Loucy (cell line): ENCODE results near the gene PYCR2.

Experiments
- H2AFZ ChIP-seq: fragments of 200-600 bp; sonication (generic); 2 replicates; pipeline ENCODE4 v1.6.0; 2016; ENCODE audit warnings: antibody characterized with exemption, mild to moderate bottlenecking, low read length, moderate library complexity
- H3F3A ChIP-seq: fragments of 200-600 bp; 2 replicates; pipeline ENCODE4 v1.6.0; 2016; ENCODE audit warnings: antibody characterized with exemption, low read depth, mild to moderate bottlenecking
- H3K27me3 ChIP-seq: fragments of 200-600 bp; sonication (generic); 2 replicates; pipeline ENCODE4 v1.6.1; 2014; ENCODE audit warnings: low read length, mild to moderate bottlenecking; ENCODE audit not compliant: insufficient read depth, poor library complexity, severe bottlenecking
- H3K36me3 ChIP-seq: fragments of 200-600 bp; sonication (generic); 2 replicates; pipeline ENCODE4 v1.6.1; 2016; ENCODE audit warnings: low read length; ENCODE audit not compliant: insufficient read depth
- H3K4me1 ChIP-seq: fragments of 200-600 bp; sonication (generic); 2 replicates; pipeline ENCODE4 v1.5.1; 2014; ENCODE audit warnings: low read length, mild to moderate bottlenecking; ENCODE audit not compliant: insufficient read depth, poor library complexity, severe bottlenecking
- H3K4me2 ChIP-seq: fragments of 200-600 bp; sonication (generic); 2 replicates; pipeline ENCODE4 v1.6.0; 2014; ENCODE audit warnings: antibody characterized with exemption, low read length, low read depth, mild to moderate bottlenecking; ENCODE audit not compliant: poor library complexity, severe bottlenecking
- H3K4me3 ChIP-seq: fragments of 200-600 bp; sonication (generic); 2 replicates; pipeline ENCODE4 v1.5.1; 2014; ENCODE audit warnings: low read length, mild to moderate bottlenecking, mixed read lengths; ENCODE audit not compliant: poor library complexity, severe bottlenecking
- H3K79me2 ChIP-seq: fragments of 200-600 bp; sonication (generic); 2 replicates; pipeline ENCODE4 v1.6.1; 2014; ENCODE audit warnings: low read length; ENCODE audit not compliant: insufficient read depth
- H3K9ac ChIP-seq: fragments of 200-600 bp; sonication (generic); 2 replicates; pipeline ENCODE4 v1.6.0; 2014; ENCODE audit warnings: mild to moderate bottlenecking, low read depth, low read length, moderate library complexity; ENCODE audit not compliant: poor library complexity, severe bottlenecking
- H3K9me2 ChIP-seq: fragments of 200-600 bp; sonication (generic); replicated peaks from 2 replicates; pipeline ENCODE4 v1.6.1; 2016; ENCODE audit warnings: low read depth, low read length, mixed read lengths
- H3K9me3 ChIP-seq: fragments of 200-600 bp; sonication (generic); 2 replicates; pipeline ENCODE4 v1.6.1; 2014; ENCODE audit warnings: mild to moderate bottlenecking, antibody characterized with exemption, low read length, low read depth; ENCODE audit not compliant: insufficient read depth
- H4K20me1 ChIP-seq: fragments of 200-600 bp; sonication (generic); 2 replicates; pipeline ENCODE4 v1.6.0; 2014; ENCODE audit warnings: antibody characterized with exemption, low read length, mild to moderate bottlenecking; ENCODE audit not compliant: insufficient read depth, poor library complexity, severe bottlenecking
- CTCF ChIP-seq: fragments of 200-600 bp; sonication (generic); conservative IDR thresholded peaks from 2 replicates; pipeline ENCODE4 v1.5.1; 2014; ENCODE audit warnings: mild to moderate bottlenecking, antibody characterized with exemption, low read length
- EZH2phosphoT487 ChIP-seq: fragments of 200-600 bp; IDR thresholded peaks from 2 replicates; pipeline ENCODE4 v1.6.1; 2018; ENCODE audit warnings: antibody characterized with exemption, mild to moderate bottlenecking, moderate library complexity, borderline replicate concordance

PYCR2 gene

GRCh38 chr1:225928186-225929175 is 4.4 kb upstream of the PYCR2 start:
- no peak overlapping the region for H3K4me3 ChIP-seq
- no peak for TF ChIP-seq CTCF
- TF ChIP-seq EZH2phosphoT487, result no peak
- peaks cover 3% of the 10 kb centered on the region for H4K20me1 ChIP-seq
- no peaks in the 10 kb centered on the region for H3K27me3 ChIP-seq
- H2AFZ ChIP-seq, result peak overlapping the region; percentile 85
- H3F3A ChIP-seq, result no peaks in the 10 kb centered on the region
- no peaks in the 10 kb centered on the region for H3K36me3 ChIP-seq
- peak overlapping the region; percentile 45 for H3K9ac ChIP-seq
- H3K9me2 ChIP-seq, result no peaks in the 10 kb centered on the region
- no peaks in the 10 kb centered on the region for H3K9me3 ChIP-seq
- H3K4me1 ChIP-seq, result peaks cover 26% of the 10 kb centered on the region
- no peak overlapping the region for H3K4me2 ChIP-seq
- H3K79me2 ChIP-seq, result peaks cover 7% of the 10 kb centered on the region

- Histone ChIP-seq H3K79me2 (peaks cover 25% of the 10 kb centered on the region), H3K27me3 (no peaks in the 10 kb centered on the region), H3K4me1 (peaks cover 44% of the 10 kb centered on the region), H3K9me3 (no peaks in the 10 kb centered on the region), H3K9me2 (no peaks in the 10 kb centered on the region), H3K4me2 (peak overlapping the region; percentile 25), H3K9ac (peak overlapping the region; percentile 29), H3F3A (no peaks in the 10 kb centered on the region), H2AFZ (peak overlapping the region; percentile 66), H3K4me3 (no peak overlapping the region), H4K20me1 (peaks cover 20% of the 10 kb centered on the region), H3K36me3 (no peaks in the 10 kb centered on the region; the same call in 1 of the 2 replicates)
- TF ChIP-seq CTCF (no peak), EZH2phosphoT487 (no peak)
Measured at GRCh38 chr1:225926551-225927113, 2.6 kb upstream of the PYCR2 start.

GRCh38 chr1:225923381-225923691 is 714 bp downstream of the PYCR2 start:
- no peaks in the 10 kb centered on the region for H3K9me2 ChIP-seq
- no peaks in the 10 kb centered on the region for H3K27me3 ChIP-seq
- H2AFZ ChIP-seq, result no peak overlapping the region; the same call in 1 of the 2 replicates
- peak overlapping the region; percentile 87 for H3K4me3 ChIP-seq
- H3K4me2 ChIP-seq, result peak overlapping the region; percentile 85
- H3K4me1 ChIP-seq, result peaks cover 53% of the 10 kb centered on the region
- no peaks in the 10 kb centered on the region for H3F3A ChIP-seq
- peaks cover 38% of the 10 kb centered on the region for H3K79me2 ChIP-seq
- peaks cover 23% of the 10 kb centered on the region for H4K20me1 ChIP-seq
- peaks cover 6% of the 10 kb centered on the region; the same call in 1 of the 2 replicates for H3K36me3 ChIP-seq
- H3K9ac ChIP-seq, result peak overlapping the region; percentile 92
- H3K9me3 ChIP-seq, result no peaks in the 10 kb centered on the region
- TF ChIP-seq CTCF (no peak), EZH2phosphoT487 (no peak)
